GM21390 (cell line): ENCODE measurements around the gene NDC80.
"Not testable (repeated sequence)": the region's sequence is repeated elsewhere in the genome, so short reads cannot be mapped to it uniquely, and the experiment has no call there.

Source experiments
- ATAC-seq: cut with Tn5 transposase; IDR thresholded peaks from one replicate; pipeline ENCODE4 v1.9.1; 2021; ENCODE audit not compliant: unreplicated experiment

NDC80 gene

DNA sequence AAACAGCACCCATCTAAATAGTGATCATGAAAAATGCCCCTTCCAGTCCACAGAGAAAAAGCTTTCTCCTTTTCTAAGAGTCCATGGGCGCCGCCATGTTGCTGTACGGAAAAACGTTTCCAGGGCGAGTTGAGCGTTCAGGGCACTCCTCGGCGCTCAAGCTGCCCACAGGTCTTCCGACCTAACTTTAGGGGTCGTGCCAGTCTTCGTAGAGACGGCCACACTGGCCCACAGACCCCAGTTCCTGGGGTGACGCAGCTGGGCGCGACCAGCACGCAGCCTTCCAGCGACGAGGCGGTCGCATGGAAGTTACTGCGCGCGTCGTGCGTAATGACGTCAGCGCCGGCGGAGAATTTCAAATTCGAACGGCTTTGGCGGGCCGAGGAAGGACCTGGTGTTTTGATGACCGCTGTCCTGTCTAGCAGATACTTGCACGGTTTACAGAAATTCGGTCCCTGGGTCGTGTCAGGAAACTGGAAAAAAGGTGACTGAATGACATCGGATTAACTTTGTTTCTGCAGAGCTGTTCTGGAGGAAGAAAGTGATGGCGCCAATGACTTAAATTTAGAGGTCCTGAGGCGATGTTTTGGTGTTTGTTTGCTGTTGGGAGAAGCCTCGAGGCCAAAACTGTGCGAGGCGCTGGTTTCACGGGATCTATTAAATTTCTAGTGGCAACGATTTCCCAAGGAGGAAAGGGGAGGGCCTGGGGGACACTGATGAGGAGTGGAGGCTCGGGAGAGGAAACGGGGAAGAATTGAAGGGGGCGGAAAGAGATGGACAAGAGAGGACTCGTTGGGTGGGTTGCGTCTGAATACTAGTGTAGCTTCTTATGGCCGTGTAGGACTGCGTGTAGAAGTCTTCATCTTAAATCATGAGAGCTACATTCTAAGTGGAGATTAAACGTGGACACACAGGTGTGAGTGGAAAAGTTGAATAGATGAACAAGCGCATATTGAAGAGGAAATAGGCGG is at the start of gene NDC80, which contains the start of gene METTL4:
Gene NDC80, plus strand, starts transcription at position 358 of the 971 bp plus-strand sequence. CDS start 1,429 bp downstream, outside the sequence.
Gene METTL4, minus strand, starts transcription at position 306 of the 971 bp plus-strand sequence. CDS start 4,289 bp downstream, outside the sequence.
- peak; percentile 80 for ATAC-seq

GRCh38 chr18:2522112-2522511 is 49.2 kb upstream of the NDC80 start:
- no peak for ATAC-seq

DNA sequence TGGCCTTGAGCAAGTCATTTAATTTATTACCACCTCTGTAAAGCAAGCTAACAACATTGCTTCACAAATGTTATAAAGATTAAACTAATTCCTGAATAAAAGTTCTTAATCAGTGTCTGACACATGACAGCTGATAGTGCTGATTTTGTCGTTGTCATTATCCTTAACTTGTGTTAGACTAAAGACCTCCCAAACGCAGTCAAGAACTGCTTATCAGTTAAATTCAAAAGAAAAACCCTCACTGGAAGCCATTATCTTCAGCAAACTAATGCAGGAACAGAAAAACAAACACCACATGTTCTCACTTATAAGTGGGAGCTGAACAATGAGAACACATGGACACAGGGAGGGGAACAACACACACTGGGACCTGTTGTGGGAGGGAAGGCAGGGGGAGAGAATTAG is 46.6 kb upstream of the NDC80 start:
- not testable (repeated sequence) for ATAC-seq

DNA sequence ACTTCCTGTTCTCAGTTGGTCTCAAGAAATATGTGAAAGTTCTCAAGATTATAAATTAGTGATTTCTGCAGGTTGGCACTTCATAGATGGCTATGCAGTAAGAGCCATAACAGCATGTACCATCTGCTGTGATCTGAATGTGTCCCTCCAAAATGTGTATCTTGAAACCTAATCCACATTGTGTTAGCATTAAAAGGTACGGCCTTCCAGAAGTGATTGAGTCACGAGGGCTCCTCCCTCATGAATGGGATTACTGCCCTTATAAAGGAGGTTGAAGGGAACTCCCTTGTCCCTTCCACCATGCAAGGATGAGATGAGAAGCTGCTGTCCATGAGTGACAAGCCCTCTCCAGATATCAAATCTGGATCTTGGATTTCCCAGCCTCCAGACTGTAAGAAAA is 45.0 kb upstream of the NDC80 start:
- no peak for ATAC-seq

GRCh38 chr18:2529154-2529553 is 42.2 kb upstream of the NDC80 start:
- no peak for ATAC-seq

DNA sequence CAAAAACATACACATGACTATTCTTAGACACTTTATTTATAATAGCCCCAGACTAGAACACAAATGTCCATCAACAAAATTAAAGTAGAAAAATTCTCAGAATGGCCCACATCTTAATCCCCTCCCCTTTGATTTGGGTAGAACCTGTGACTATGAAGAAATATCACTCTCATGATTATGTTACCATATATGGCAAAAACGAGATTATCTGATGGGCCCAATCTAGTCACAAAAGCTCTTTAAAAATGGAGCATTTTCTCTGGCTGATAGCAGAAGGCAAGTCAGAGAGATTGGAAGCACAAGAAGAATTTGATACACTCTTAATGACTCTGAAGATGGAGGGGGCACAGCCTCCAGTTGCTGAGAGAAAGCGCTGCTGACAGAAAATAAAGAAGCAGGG is 39.6 kb upstream of the NDC80 start:
- no peak for ATAC-seq

GRCh38 chr18:2532797-2533196 is 38.6 kb upstream of the NDC80 start:
- no peak for ATAC-seq

- peak; percentile 56 for ATAC-seq
These were observed 36.5 kb upstream of the NDC80 start for GRCh38 chr18:2534906-2535305.

GRCh38 chr18:2535419-2535910 is 35.9 kb upstream of the NDC80 start:
- ATAC-seq, result no peak

GRCh38 chr18:2536063-2536462 is 35.3 kb upstream of the NDC80 start:
- no peak for ATAC-seq

GRCh38 chr18:2536493-2536892 is 34.9 kb upstream of the NDC80 start:
- no peak for ATAC-seq

DNA sequence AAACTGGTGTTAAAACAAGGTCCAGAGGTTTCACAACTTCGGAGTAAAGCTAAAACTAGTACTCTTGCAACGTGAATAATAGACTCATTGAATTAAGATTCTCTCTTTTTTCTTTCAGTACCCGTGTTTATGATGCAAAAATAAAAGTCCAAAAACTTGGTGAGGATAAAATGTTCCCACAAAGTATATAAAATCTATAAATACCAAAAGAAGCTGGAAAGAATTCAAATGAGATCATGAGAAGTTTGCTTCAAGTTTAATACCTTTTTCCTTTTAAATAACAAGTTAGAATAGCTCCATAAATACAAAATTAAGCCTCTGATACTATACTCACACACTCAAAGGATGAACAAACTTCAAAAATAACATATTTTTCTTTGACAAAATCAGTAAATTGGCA is 34.1 kb upstream of the NDC80 start:
- no peak for ATAC-seq

GRCh38 chr18:2538236-2538635 is 33.1 kb upstream of the NDC80 start:
- no peak for ATAC-seq

GRCh38 chr18:2538844-2539243 is 32.5 kb upstream of the NDC80 start:
- no peak for ATAC-seq

- no peak for ATAC-seq
These were observed 30.8 kb upstream of the NDC80 start for GRCh38 chr18:2540575-2540974.

GRCh38 chr18:2541925-2542563 is 29.3 kb upstream of the NDC80 start:
- ATAC-seq, result peak; percentile 71

DNA sequence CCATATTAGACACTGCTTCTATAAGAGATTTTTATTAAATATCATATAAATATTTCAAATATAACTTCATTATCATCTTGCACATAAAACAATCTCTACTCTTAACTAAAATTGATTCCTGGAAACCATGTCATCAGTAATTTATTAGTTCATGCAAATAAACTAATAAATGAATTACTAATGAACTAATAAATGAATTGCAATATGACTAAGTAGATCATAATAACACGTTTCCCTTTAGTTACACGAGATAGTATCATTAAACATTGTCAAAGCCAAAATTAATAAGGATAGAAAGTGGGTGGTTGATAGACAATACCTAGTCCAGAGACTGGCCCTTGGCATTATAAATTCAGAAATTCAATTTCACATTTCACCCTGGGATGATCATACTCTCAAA is 26.2 kb upstream of the NDC80 start:
- ATAC-seq, result no peak

DNA sequence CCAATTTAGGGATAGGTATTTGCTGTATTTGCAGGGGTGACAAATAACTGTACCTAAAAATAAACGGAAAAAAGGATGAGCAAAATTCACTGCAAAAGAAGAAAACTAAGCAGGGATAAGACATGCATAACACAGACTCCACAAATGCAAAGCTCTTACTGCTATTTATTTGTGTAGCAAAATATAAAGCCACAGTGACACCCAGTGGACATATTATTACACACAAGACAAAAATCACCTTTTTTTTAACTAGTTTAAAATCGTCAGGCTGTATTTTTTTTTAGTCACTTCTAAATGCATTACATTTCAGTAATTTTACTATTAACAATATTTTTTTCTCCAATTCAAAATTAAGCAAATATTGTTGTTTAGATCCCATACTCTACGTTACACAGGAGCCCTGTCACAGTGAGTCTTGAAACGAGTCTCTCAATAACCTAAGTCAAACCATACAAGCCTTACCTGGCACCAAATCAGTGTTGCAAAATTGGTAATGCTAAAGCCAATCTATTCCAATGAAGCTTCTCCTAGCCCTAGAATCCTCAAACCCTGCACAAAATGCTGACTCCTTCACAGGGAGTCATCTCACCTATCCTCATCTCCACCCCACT is 23.8 kb upstream of the NDC80 start:
- ATAC-seq, result peak; percentile 68

- ATAC-seq, result no peak
These were observed 21.9 kb upstream of the NDC80 start for GRCh38 chr18:2549462-2549861.

GRCh38 chr18:2551425-2551824 is 19.9 kb upstream of the NDC80 start:
- no peak for ATAC-seq

DNA sequence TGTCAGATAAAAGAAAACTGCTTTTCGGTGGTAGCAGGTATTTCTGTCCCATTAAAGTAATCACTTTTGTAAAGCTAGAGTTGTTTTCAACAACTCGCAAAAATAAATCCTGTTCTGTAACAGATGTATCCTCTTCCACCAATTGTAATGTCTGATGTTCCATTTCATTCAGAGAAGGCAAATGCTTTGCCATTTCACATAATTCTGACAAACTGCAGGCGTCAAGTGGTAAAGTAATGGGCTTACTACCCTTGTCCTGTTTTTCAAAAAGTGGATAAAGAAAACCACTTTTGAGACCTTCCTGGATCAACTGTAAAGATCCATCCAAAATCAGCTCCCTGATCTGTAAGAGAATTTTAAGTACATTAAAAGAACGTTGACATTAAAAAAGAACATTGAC is 16.7 kb upstream of the NDC80 start:
- no peak for ATAC-seq
